K562 (cell line): ENCODE results near the gene NBR1. TPM values are rescaled to one million over a fixed set of nuclear protein-coding genes. Genes with fewer than 3 reads are reported as not detected.

ENCODE experiments used
- NCOA2 ChIP-seq, 2 experiments: fragments of 450-650 bp; IDR thresholded peaks; 2 replicates each; pipeline ENCODE4 v1.6.1; 2018; ENCODE audit warnings: mild to moderate bottlenecking in 2 of 2, moderate library complexity in 1 of 2; ENCODE audit not compliant: partially characterized antibody in 2 of 2
- PRDM10 ChIP-seq: fragments of 450-650 bp; IDR thresholded peaks from 2 replicates; pipeline ENCODE4 v1.6.1; 2018; ENCODE audit not compliant: partially characterized antibody
- ZBTB40 ChIP-seq, 2 experiments: fragments of 450-650 bp in 1 of 2; sonication (generic) in 1 of 2; formaldehyde crosslinking in 1 of 2; IDR thresholded peaks; 2 replicates each; pipeline versions ENCODE4 v1.7.1 to v1.9.0; 2016 to 2022; ENCODE audit warnings: inconsistent platforms in 1 of 2, mild to moderate bottlenecking in 1 of 2, missing genetic modification reagents in 1 of 2
- polyA plus RNA-seq, 8 experiments: library from polyadenylated mRNA; depleted of rRNA in 4 of 8; stranded (reverse) in 5 of 8; unstranded in 3 of 8; fragments of >200 nt; fragmentation: Nextera tagmentation in 2 of 8; fragmentation: Illumina TruSeq in 1 of 8; extraction: Ambion mirVana in 2 of 8; extraction: Trizol in 1 of 8; gene quantifications; 2 replicates each; pipeline versions ENCODE4 v1.2.1 to v1.2.3, GENCODE V29; 2011 to 2014; ENCODE audit warnings: inconsistent platforms in 1 of 8, missing spikeins in 1 of 8
- total RNA-seq, 7 experiments: library from RNA; depleted of rRNA in 6 of 7; stranded (reverse); fragments of >200 nt in 6 of 7; fragmentation: Illumina TruSeq in 2 of 7; extraction: Trizol in 2 of 7; gene quantifications; 2 replicates each; pipeline versions ENCODE4 v1.2.1 to v1.2.3, GENCODE V29; 2011 to 2021; ENCODE audit warnings: low replicate concordance in 1 of 7

Gene NBR1
- total and polyA plus RNA-seq, 9 of the 15 experiments (the other 6 are each of a cell fraction or from before 2014, with no cell fraction given): 4.2 to 70.1 (median 39.9) TPM

DNA sequence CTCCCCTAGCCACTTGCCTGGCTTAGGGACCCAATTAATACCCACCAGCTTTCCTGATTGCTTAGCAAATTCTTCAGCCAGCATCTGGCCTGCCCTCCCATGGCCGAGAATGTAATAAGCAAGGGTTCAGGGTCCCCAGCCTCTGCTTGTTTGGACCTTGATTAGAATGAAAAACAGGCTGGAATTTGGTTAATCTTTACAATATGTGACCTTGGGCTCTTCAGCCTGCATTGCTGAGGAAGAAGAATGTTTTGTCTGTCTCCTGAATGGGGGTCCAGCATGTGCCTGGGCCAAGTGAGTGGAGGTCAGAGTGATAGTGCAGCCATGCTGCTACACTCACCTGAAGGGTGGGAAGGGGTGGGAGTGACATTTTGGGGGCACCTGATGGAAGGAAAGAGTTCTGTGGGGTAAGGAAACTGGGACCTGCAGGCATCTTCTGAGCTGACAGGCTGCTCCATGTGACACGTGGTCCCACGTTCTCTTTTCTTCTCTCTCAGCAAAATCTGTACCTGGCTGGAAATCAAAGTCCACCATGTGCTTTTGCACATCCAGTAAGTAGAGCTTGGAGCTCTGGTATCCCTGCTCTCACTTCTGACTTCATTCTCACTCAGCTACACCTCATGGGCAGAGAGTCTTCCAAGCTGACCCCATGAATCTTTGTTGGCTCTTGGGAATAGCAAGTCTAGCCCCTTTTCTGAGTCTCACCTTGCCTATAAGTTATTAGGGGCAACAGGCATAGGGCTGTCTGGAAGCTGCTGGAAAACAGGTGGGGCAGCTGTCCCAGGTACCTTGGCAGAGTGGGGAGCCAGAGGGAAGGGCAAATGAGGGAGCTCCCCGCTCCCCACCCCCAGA, 46.0 kb downstream of the NBR1 start (continued):
- TF ChIP-seq PRDM10 (no peak), NCOA2 (IDR thresholded peaks at IDR 0.05; ENCODE audit: partially characterized antibody in 2 of 2) (no peak), ZBTB40 (IDR thresholded peaks at IDR 0.05) (no peak), ZBTB40 (CRISPR knock-in tag; IDR thresholded peaks at IDR 0.05) (no peak)
